HepG2 (cell line): ENCODE data around the gene ISLR. TPM values are rescaled to one million over a fixed set of nuclear protein-coding genes. Genes with fewer than 3 reads are reported as not detected.

Experiments
- DNMT1 ChIP-seq: sonication (generic); formaldehyde crosslinking; IDR thresholded peaks from 2 replicates; pipeline ENCODE4 v1.5.1; 2020; ENCODE audit warnings: mild to moderate bottlenecking, missing genetic modification reagents
- ETS1 ChIP-seq: sonication (generic); formaldehyde crosslinking; IDR thresholded peaks from 2 replicates; pipeline ENCODE4 v1.4.0; 2020; ENCODE audit warnings: missing genetic modification reagents
- HCFC1 ChIP-seq: fragments of 150-350 bp; IDR thresholded peaks from 2 replicates; pipeline ENCODE4 v1.6.1; 2014; ENCODE audit warnings: low read depth, low read length
- MAZ ChIP-seq, 2 experiments: sonication (generic) in 1 of 2; formaldehyde crosslinking in 1 of 2; IDR thresholded peaks; 2 replicates each; pipeline versions ENCODE4 v1.5.0 to v1.6.1; 2012 to 2020; ENCODE audit warnings: low read depth in 2 of 2, mild to moderate bottlenecking in 2 of 2, borderline replicate concordance in 1 of 2, improper control_type of control experiment in 1 of 2, low read length in 1 of 2, missing genetic modification reagents in 1 of 2, moderate library complexity in 1 of 2
- MXD4 ChIP-seq: IDR thresholded peaks from 2 replicates; pipeline ENCODE4 v1.6.1; 2016; ENCODE audit warnings: mild to moderate bottlenecking, missing biosample characterization, missing genetic modification reagents
- SNAPC4 ChIP-seq: sonication (generic); formaldehyde crosslinking; IDR thresholded peaks from 2 replicates; pipeline ENCODE4 v1.4.0; 2020; ENCODE audit warnings: mild to moderate bottlenecking, missing genetic modification reagents
- TRIM22 ChIP-seq: fragments of 450-650 bp; IDR thresholded peaks from 2 replicates; pipeline ENCODE4 v1.6.1; 2017
- YEATS2 ChIP-seq: sonication (generic); formaldehyde crosslinking; IDR thresholded peaks from 2 replicates; pipeline ENCODE4 v1.4.0; 2020; ENCODE audit warnings: missing genetic modification reagents, borderline replicate concordance
- ZFP1 ChIP-seq: IDR thresholded peaks from 2 replicates; pipeline ENCODE4 v1.6.1; 2016
- ZNF276 ChIP-seq: sonication (generic); formaldehyde crosslinking; IDR thresholded peaks from 2 replicates; pipeline ENCODE4 v1.4.0; 2020; ENCODE audit warnings: mild to moderate bottlenecking, low read depth, missing genetic modification reagents
- ZNF281 ChIP-seq: sonication (generic); formaldehyde crosslinking; IDR thresholded peaks from 2 replicates; pipeline ENCODE4 v1.4.0; 2020; ENCODE audit warnings: missing genetic modification reagents, borderline replicate concordance
- ZNF597 ChIP-seq: sonication (generic); formaldehyde crosslinking; IDR thresholded peaks from 2 replicates; pipeline ENCODE4 v1.5.0; 2020; ENCODE audit warnings: missing genetic modification reagents
- ZNF768 ChIP-seq: sonication (generic); formaldehyde crosslinking; IDR thresholded peaks from 2 replicates; pipeline ENCODE4 v1.4.0; 2020; ENCODE audit warnings: missing genetic modification reagents
- ZNF883 ChIP-seq: sonication (generic); formaldehyde crosslinking; IDR thresholded peaks from 2 replicates; pipeline ENCODE4 v1.5.1; 2020; ENCODE audit warnings: mild to moderate bottlenecking, missing genetic modification reagents; ENCODE audit errors: not compliant biosample characterization
- ZNF891 ChIP-seq: sonication (generic); formaldehyde crosslinking; IDR thresholded peaks from 2 replicates; pipeline ENCODE4 v1.5.0; 2020; ENCODE audit warnings: mild to moderate bottlenecking, missing genetic modification reagents
- polyA plus RNA-seq, 8 experiments: library from polyadenylated mRNA; depleted of rRNA in 3 of 8; stranded (reverse) in 7 of 8; unstranded in 1 of 8; fragments of >200 nt; fragmentation: Illumina TruSeq in 4 of 8; extraction: Trizol in 4 of 8; gene quantifications; 2 replicates each; pipeline versions ENCODE4 v1.2.1 to v1.2.3, GENCODE V29; 2011 to 2016; ENCODE audit warnings: low read depth in 4 of 8, missing spikeins in 1 of 8, mixed read lengths in 1 of 8; ENCODE audit not compliant: insufficient read depth in 1 of 8
- total RNA-seq, 5 experiments: library from RNA; depleted of rRNA; stranded (reverse); fragments of >200 nt; fragmentation: Illumina TruSeq; extraction: Trizol; gene quantifications; 2 replicates each; pipeline ENCODE4 v1.2.3, GENCODE V29; 2016; ENCODE audit warnings: low read depth in 1 of 5

The ISLR gene
- total and polyA plus RNA-seq, 2 of the 13 experiments (the other 11 are each of a cell fraction or from before 2014, with no cell fraction given), result not detected

- TF ChIP-seq ETS1 (CRISPR knock-in tag) (no peak), ZNF276 (CRISPR knock-in tag) (no peak), ZNF891 (no peak), ZNF597 (CRISPR knock-in tag) (no peak), TRIM22 (no peak), SNAPC4 (CRISPR knock-in tag) (no peak), ZFP1 (no peak), ZNF281 (CRISPR knock-in tag) (no peak), MAZ (IDR thresholded peaks at IDR 0.05; ENCODE audit: borderline replicate concordance, low read depth, low read length) (no peak), MAZ (CRISPR knock-in tag; IDR thresholded peaks at IDR 0.05; ENCODE audit: low read depth) (no peak), ZNF883 (CRISPR knock-in tag) (no peak), HCFC1 (no peak), MXD4 (no peak), DNMT1 (CRISPR knock-in tag) (no peak), YEATS2 (CRISPR knock-in tag) (no peak), ZNF768 (CRISPR knock-in tag) (peak; percentile 17; the same call in 1 of the 2 replicates)
Observed at GRCh38 chr15:74134387-74135027, 39.0 kb upstream of the ISLR start (continued).
